ENCODE measurements around the gene PSMD11.

PSMD11 gene

GRCh38 chr17:32464374-32464773 is 20.1 kb downstream of the PSMD11 start:
- no peak for DNase-seq (ENCODE audit: low read depth)

GRCh38 chr17:32467949-32468348 is 23.6 kb downstream of the PSMD11 start:
- DNase-seq (ENCODE audit: low read depth), result no peak

GRCh38 chr17:32470405-32471167 is 26.3 kb downstream of the PSMD11 start:
- DNase-seq (ENCODE audit: low read depth), result no peak

DNA sequence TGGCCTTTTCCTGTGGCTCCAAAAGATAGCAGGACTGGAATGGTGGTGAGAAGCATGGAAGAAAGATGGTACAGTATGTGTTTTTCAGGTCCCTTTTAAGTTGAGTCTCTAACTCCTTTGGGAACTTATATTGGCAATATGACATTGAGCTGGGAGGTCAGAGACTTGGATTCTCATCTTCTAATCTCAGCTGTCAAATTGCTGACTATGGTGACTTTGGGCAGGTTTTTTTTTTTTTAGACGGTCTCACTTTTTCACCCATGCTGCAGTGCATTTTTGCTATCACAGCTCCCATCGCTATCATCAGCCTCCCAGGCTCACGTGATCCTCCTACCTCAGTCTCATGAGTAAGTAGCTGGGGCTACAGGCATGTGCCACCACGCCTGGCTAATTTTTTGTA is 27.3 kb downstream of the PSMD11 start:
- no peak for DNase-seq (ENCODE audit: low read depth)

DNA sequence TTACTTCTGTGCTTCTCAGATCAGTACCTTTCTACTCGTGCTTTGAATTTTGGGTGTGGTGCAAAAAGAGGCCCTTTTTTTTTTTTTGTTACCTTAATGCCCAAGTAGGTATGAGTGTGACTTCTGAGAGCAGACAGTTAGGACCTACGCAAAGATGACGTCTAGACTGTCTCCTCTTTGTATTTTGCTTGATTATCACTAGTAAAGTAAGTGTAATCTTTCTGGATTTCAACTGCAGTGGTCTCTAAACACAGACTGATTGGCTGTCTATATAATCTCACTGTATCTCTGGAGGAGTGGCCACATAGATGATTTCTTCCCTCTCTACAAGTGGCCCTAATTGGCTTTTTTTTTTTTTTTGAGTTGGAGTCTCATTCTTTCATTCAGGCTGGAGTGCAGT is 30.9 kb downstream of the PSMD11 start:
- DNase-seq (ENCODE audit: low read depth), result no peak

GRCh38 chr17:32477220-32477619 is 32.9 kb downstream of the PSMD11 start:
- no peak for DNase-seq (ENCODE audit: low read depth)

DNA sequence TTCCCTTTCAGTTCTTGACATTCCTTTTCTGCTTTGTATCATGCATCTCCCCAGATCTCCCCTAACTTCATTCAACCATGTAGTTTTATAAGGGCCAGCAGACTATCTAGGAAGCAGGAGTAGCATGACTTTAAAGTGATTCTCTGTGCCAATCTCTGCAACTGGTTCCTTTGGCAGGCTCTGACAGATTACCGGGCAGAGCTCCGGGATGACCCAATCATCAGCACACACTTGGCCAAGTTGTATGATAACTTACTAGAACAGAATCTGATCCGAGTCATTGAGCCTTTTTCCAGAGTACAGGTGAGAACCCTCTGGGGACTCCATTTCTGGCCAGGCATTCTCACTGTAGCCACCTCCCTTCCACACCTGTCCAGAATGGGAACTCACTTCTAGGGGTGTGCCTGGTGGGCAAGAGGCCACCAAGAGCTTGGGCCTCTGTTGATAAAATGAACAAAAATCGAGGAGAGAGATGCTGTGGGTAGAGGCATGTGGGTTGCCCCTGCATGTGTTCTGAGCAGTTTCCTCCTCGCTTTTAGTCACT is 34.8 kb downstream of the PSMD11 start:
- DNase-seq (ENCODE audit: low read depth), result no peak

GRCh38 chr17:32481193-32481592 is 36.9 kb downstream of the PSMD11 start:
- no peak for DNase-seq (ENCODE audit: low read depth)

DNA sequence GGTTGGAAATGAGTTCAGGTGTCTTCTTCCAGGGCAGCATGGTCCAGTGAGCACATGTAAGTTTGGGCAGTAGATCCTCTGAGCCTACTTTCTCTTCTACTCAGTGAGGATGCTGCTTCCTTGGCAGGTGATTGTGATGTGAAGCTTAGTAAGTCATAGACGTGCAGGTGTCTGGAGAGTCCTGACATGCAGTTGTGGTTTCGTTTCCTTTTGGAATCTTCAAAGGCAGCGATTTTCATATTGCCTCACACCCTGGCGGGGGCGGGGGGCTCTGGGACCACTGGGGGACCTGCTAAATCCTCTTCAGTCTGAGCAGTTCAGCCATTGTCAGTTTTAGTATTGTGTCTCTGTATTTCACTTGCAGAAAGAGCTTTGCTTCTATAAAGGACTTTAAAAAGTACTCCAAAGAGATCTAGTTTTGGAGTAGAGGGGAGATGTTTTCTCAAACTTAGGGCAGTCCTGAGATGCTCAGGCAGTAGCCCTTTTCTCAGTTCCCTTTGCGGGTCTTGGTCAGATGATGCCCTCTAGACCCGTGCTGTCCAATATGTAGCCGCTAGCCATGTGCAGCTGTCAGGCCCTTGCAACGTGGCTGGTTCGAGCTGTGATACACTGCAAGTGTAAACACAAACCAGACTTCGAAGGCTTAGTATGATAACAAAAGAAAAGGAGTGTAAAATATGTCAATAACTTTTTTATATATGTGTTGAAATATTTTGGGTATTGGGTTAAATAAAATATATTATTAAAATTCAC is 38.4 kb downstream of the PSMD11 start:
- no peak for DNase-seq (ENCODE audit: low read depth)

DNA sequence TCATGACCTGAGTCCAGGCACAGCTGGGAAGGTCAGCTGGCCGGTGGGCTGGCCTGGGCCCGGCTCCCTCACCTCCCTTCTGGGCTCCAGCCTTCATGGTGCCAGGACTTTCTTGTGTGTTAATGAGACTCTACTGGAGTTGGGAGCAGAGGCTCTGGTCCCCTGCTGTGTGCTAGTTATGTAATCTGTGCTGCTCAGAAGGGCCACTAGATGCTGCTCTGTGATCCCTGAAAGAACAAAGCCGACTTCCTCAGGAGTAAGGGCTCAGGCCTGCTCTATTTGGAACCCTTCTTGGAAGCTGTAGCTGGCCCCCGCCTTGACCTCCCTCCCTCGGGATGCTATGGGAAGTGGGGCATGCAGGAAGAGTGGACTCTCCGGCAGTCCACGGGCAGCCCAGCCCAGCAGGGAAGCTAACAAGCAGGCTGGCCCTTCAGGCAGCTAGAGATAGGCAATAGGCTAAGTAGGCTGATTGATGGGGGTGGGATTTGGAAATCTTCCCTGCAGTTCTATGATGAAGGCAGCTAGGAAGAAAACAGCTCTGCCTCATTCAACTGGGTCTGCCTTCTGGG is 39.2 kb downstream of the PSMD11 start:
- no peak for DNase-seq (ENCODE audit: low read depth)

GRCh38 chr17:32484041-32484461 is 39.7 kb downstream of the PSMD11 start:
- DNase-seq (ENCODE audit: low read depth), result no peak

DNA sequence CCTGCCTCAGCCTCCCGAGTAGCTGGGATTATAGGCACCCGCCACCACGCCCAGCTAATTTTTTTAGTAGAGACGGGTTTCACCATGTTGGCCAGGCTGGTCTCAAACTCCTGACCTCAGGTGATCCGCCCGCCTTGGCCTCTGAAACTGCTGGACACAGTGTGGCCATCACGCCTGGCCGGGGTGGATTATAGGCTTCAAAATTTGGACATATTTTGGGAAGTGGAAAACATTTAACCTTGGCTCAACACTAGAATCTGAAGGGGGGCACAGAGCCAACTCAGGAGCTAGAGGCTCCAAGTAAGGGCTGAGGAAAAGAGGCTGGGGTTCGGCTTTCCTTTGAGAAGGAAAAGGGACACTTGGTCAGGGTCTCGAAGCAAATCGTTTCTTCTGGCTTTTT is 40.3 kb downstream of the PSMD11 start:
- no peak for DNase-seq (ENCODE audit: low read depth)

DNA sequence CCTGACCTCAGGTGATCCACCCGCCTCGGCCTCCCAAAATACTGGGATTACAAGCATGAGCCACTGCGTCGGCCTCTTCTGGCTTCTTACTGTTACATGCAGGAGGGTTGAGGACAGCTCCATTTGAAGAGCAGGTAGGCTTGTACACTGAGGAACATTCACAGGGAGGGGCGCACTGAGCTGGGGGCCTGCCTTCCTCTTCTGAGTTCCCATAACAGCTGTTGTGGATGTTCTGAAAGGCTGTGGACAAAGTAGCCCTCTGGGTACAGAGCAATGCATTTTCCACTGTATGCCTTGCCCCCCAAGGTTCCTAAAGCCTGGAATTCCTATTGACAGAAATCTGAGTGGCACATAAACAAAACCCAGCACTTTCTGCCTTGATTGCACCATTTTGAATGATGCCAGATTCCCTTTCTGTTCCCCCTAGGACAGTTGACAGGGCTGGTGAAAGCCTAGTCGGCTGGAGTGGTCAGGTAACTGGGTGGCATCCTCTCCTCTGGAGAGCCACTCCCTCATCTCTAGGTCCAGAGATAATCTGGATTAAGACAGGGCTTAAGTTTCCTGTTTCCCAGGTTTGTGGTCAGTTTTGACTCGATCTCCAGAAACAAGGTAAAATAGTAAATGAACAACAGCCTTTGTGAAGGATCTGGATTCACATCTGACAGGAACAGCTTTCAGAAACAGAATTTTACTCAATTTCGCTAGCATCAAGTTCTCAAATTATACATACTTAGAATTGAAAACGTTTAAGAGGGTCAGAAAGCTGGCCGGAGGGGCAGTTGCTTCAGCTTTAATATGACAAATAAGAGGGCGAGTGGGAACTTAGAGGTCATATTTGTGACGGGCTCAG is 41.2 kb downstream of the PSMD11 start:
- DNase-seq (ENCODE audit: low read depth), result no peak

DNA sequence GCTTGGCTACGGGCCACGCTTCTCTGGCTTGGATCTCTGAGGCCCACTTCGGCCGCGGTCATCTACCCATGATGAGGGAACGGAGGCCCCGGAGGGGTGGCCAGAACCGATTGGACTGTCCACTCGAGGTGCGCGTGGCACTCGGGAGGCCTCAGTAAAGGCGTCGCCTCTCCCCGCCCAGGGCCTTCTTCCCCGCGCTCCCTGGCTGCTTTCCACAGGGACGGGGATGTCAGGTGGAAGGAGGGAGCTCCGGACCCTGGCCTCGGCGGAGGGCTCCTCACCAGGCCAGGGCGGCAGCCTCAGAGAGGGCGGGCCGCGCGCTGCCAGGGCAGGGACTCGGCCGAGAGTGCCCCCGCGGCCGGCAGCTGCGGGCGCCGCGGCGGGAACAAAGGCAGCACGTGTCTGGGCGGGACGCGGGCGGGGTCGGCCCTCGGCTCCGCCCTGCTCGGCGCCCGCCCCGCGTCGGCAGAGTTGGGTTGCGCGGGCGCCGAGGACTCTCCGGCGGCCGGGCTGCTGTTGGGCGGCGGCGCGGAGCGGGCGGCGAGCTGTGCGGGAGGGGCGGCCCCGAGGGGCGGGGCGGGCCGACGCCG is 41.9 kb downstream of the PSMD11 start:
- DNase-seq (ENCODE audit: low read depth), result peak; percentile 60

DNA sequence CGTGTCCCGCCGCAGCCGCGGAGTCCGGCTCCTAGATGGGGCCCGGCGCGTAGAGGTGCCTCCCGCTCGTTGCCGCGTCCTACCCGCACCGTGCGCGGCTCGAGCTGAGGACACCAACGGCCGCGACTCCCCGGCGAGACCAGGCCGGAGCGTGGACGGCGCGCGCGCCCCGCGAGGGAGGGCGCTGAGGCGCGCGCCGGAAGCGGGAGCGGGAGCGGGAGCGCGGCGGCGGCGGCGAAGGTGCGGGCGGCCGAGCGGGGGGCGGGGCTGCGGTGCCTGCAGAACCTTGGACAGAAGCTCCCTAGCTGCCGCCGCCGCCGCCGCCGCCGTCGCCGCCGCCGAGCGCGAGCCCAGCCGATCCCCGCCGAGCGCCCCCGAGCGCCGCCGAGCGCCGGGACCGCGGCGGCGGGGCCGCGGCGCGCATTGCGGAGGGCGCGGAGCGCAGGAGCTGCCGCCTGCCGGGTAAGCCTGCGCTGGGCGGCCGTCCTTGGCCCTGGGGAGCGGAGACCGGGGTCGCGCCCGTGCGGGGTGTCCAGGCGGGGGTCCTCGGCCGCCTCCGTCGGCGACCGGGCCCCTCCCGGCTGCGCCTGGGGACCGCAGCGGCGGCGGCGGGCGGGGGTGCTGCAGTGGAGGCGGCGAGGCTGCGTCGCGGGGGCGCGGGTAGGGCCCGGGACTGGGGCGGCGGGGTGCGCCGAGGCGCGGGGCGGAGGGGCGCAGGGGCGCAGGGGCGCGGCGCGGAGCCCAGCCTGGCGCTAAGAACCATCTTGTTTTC is 42.6 kb downstream of the PSMD11 start, which contains the start of gene CDK5R1:
Gene CDK5R1, plus strand, starts transcription at position 293 of the 772 bp plus-strand sequence. CDS start 628 bp downstream, outside the sequence.
- peak; percentile 50 for DNase-seq (ENCODE audit: low read depth)

DNA sequence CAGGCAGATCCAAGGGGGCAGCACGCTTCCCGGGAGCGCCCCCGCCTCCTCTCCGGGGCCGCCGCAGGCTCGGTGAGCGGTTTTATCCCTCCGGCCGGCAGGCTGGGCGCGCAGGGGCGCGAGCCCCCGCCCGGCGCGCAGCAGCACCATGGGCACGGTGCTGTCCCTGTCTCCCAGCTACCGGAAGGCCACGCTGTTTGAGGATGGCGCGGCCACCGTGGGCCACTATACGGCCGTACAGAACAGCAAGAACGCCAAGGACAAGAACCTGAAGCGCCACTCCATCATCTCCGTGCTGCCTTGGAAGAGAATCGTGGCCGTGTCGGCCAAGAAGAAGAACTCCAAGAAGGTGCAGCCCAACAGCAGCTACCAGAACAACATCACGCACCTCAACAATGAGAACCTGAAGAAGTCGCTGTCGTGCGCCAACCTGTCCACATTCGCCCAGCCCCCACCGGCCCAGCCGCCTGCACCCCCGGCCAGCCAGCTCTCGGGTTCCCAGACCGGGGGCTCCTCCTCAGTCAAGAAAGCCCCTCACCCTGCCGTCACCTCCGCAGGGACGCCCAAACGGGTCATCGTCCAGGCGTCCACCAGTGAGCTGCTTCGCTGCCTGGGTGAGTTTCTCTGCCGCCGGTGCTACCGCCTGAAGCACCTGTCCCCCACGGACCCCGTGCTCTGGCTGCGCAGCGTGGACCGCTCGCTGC is 43.3 kb downstream of the PSMD11 start:
- DNase-seq (ENCODE audit: low read depth), result no peak

DNA sequence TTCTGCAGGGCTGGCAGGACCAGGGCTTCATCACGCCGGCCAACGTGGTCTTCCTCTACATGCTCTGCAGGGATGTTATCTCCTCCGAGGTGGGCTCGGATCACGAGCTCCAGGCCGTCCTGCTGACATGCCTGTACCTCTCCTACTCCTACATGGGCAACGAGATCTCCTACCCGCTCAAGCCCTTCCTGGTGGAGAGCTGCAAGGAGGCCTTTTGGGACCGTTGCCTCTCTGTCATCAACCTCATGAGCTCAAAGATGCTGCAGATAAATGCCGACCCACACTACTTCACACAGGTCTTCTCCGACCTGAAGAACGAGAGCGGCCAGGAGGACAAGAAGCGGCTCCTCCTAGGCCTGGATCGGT is 43.9 kb downstream of the PSMD11 start:
- no peak for DNase-seq (ENCODE audit: low read depth)

- no peak for DNase-seq (ENCODE audit: low read depth)
These were observed 44.4 kb downstream of the PSMD11 start for GRCh38 chr17:32488604-32489180.

- DNase-seq (ENCODE audit: low read depth), result no peak
These were observed 45.2 kb downstream of the PSMD11 start for GRCh38 chr17:32489320-32490100.

All from stimulated activated CD8-positive, alpha-beta memory T cell treated with anti-CD3 and anti-CD28 coated beads, Interleukin-12 subunit alpha, Interleukin-12 subunit beta, amount 100 ng/mL, for 4 hours (primary cell).